HEK293 (cell line): Measurements from ENCODE around the gene FLNC.

Source experiments
- CTCF ChIA-PET: fragments of 350-600 bp; formaldehyde crosslinking; extraction: SDS; loops from one replicate; lab custom pipeline; 2021; ENCODE audit warnings: antibody characterized with exemption; lab: Yijun Ruan, JAX
- POLR2A ChIA-PET: fragments of 300-600 bp; formaldehyde crosslinking; extraction: SDS; loops from one replicate; lab custom pipeline; 2020; ENCODE audit warnings: antibody characterized with exemption, inconsistent platforms; lab: Yijun Ruan, JAX
- H3K27ac ChIP-seq: fragments of 200-500 bp; sonication (Bioruptor generic); 2 replicates; pipeline ENCODE4 v1.5.1; 2014; ENCODE audit warnings: low read depth, low read length, control low read depth, inconsistent platforms; ENCODE audit errors: extremely low read depth
- H3K36me3 ChIP-seq, 2 experiments: fragments of 200-500 bp in 1 of 2; sonication (Bioruptor generic) in 1 of 2; 1 replicate in 1 of 2; 2 replicates in 1 of 2; pipeline ENCODE4 v1.5.1; 2014 to 2017; ENCODE audit warnings: inconsistent platforms in 2 of 2, low read length in 2 of 2; ENCODE audit not compliant: control insufficient read depth in 2 of 2, insufficient read depth in 1 of 2
- H3K4me1 ChIP-seq: fragments of 200-500 bp; sonication (Bioruptor generic); 2 replicates; pipeline ENCODE4 v1.5.1; 2014; ENCODE audit warnings: mild to moderate bottlenecking, low read length, inconsistent platforms; ENCODE audit not compliant: control insufficient read depth, insufficient read depth
- H3K4me3 ChIP-seq: 2 replicates; pipeline ENCODE4 v1.5.1; 2011; ENCODE audit warnings: low read depth, mild to moderate bottlenecking, control low read depth, low read length, moderate library complexity
- H3K9me3 ChIP-seq: fragments of 200-500 bp; sonication (Bioruptor generic); 2 replicates; pipeline ENCODE4 v1.5.1; 2014; ENCODE audit warnings: low read depth, low read length, inconsistent platforms; ENCODE audit not compliant: control insufficient read depth, insufficient read depth
- CTCF ChIP-seq: fragments of 450-650 bp; formaldehyde crosslinking; IDR thresholded peaks from 2 replicates; pipeline ENCODE4 v1.5.1; 2016; ENCODE audit warnings: missing biosample characterization, missing genetic modification characterization
- KLF1 ChIP-seq: fragments of 450-650 bp; formaldehyde crosslinking; IDR thresholded peaks from 2 replicates; pipeline ENCODE4 v1.5.1; 2016; ENCODE audit warnings: missing biosample characterization, missing genetic modification characterization
- KLF16 ChIP-seq: fragments of 450-650 bp; formaldehyde crosslinking; IDR thresholded peaks from 2 replicates; pipeline ENCODE4 v1.5.1; 2017; ENCODE audit warnings: missing biosample characterization, missing genetic modification characterization
- KLF8 ChIP-seq: fragments of 450-650 bp; formaldehyde crosslinking; IDR thresholded peaks from 2 replicates; pipeline ENCODE4 v1.5.1; 2016; ENCODE audit warnings: missing biosample characterization, missing genetic modification characterization
- PRDM1 ChIP-seq: fragments of 450-650 bp; formaldehyde crosslinking; IDR thresholded peaks from 2 replicates; pipeline ENCODE4; 2016; ENCODE audit warnings: missing biosample characterization, missing genetic modification characterization
- SCRT2 ChIP-seq: fragments of 450-650 bp; formaldehyde crosslinking; IDR thresholded peaks from 2 replicates; pipeline ENCODE4 v1.5.1; 2016; ENCODE audit warnings: missing biosample characterization, missing genetic modification characterization
- SETDB1 ChIP-seq: IDR thresholded peaks from one replicate; pipeline ENCODE4 v1.6.1; 2017; ENCODE audit warnings: mild to moderate bottlenecking, low read length, moderate library complexity, mixed read lengths; ENCODE audit not compliant: insufficient read length
- ZBTB44 ChIP-seq: fragments of 450-650 bp; IDR thresholded peaks from 2 replicates; pipeline ENCODE4 v1.5.1; 2018; ENCODE audit warnings: missing biosample characterization, mild to moderate bottlenecking, missing genetic modification characterization
- ZIC2 ChIP-seq: fragments of 450-650 bp; formaldehyde crosslinking; IDR thresholded peaks from 2 replicates; pipeline ENCODE4 v1.5.1; 2016; ENCODE audit warnings: missing biosample characterization, missing genetic modification characterization
- ZNF133 ChIP-seq: fragments of 450-650 bp; formaldehyde crosslinking; IDR thresholded peaks from 2 replicates; pipeline ENCODE4 v1.5.1; 2016; ENCODE audit warnings: missing biosample characterization, missing genetic modification characterization
- ZNF140 ChIP-seq: fragments of 450-650 bp; formaldehyde crosslinking; IDR thresholded peaks from 2 replicates; pipeline ENCODE4 v1.5.1; 2016; ENCODE audit warnings: missing biosample characterization, missing genetic modification characterization
- ZNF266 ChIP-seq: fragments of 450-650 bp; formaldehyde crosslinking; IDR thresholded peaks from 2 replicates; pipeline ENCODE4 v1.5.1; 2016; ENCODE audit warnings: missing biosample characterization, missing genetic modification characterization, low read depth
- ZNF280D ChIP-seq: fragments of 450-650 bp; formaldehyde crosslinking; IDR thresholded peaks from 2 replicates; pipeline ENCODE4 v1.5.1; 2016; ENCODE audit warnings: missing biosample characterization, missing genetic modification characterization
- ZNF311 ChIP-seq: fragments of 450-650 bp; formaldehyde crosslinking; IDR thresholded peaks from 2 replicates; pipeline ENCODE4 v1.5.1; 2017; ENCODE audit warnings: missing biosample characterization, missing genetic modification characterization, borderline replicate concordance
- ZNF350 ChIP-seq: fragments of 450-650 bp; formaldehyde crosslinking; IDR thresholded peaks from 2 replicates; pipeline ENCODE4 v1.5.0; 2017; ENCODE audit warnings: missing biosample characterization, mild to moderate bottlenecking, missing genetic modification characterization
- ZNF354C ChIP-seq: fragments of 450-650 bp; formaldehyde crosslinking; IDR thresholded peaks from 2 replicates; pipeline ENCODE4 v1.5.1; 2016; ENCODE audit warnings: missing biosample characterization, missing genetic modification characterization, low read depth, borderline replicate concordance
- ZNF548 ChIP-seq: fragments of 450-650 bp; formaldehyde crosslinking; IDR thresholded peaks from 2 replicates; pipeline ENCODE4 v1.5.1; 2016; ENCODE audit warnings: missing biosample characterization, missing genetic modification characterization
- ZNF600 ChIP-seq: fragments of 450-650 bp; formaldehyde crosslinking; IDR thresholded peaks from 2 replicates; pipeline ENCODE4 v1.5.1; 2016; ENCODE audit warnings: missing biosample characterization, missing genetic modification characterization
- ZNF692 ChIP-seq: fragments of 450-650 bp; formaldehyde crosslinking; IDR thresholded peaks from 2 replicates; pipeline ENCODE4 v1.5.1; 2016; ENCODE audit warnings: missing biosample characterization, missing genetic modification characterization
- ZNF747 ChIP-seq: fragments of 450-650 bp; formaldehyde crosslinking; IDR thresholded peaks from 2 replicates; pipeline ENCODE4 v1.5.1; 2016; ENCODE audit warnings: missing biosample characterization, missing genetic modification characterization
- ZSCAN16 ChIP-seq: fragments of 450-650 bp; formaldehyde crosslinking; IDR thresholded peaks from 2 replicates; pipeline ENCODE4 v1.5.1; 2016; ENCODE audit warnings: missing biosample characterization, missing genetic modification characterization
- ZSCAN18 ChIP-seq: fragments of 450-650 bp; formaldehyde crosslinking; IDR thresholded peaks from 2 replicates; pipeline ENCODE4 v1.5.1; 2016; ENCODE audit warnings: missing biosample characterization, missing genetic modification characterization

Gene FLNC

GRCh38 chr7:128849804-128850490 is 19.7 kb downstream of the FLNC start (continued):
- TF ChIP-seq ZSCAN16 (tag by site-specific recombination), result no peak
- TF ChIP-seq CTCF (tag by site-specific recombination), result no peak

GRCh38 chr7:128852537-128853254 is 22.5 kb downstream of the FLNC start:
- H3K4me1 ChIP-seq, result no peaks in the 10 kb centered on the region
- CTCF ChIA-PET, result interaction anchor here (0.7 kb wide), 1 partner anchor 12 kb away, joined by 4 read pairs; no protein-coding TSS in a partner anchor
- TF ChIP-seq ZNF354C (no peak), PRDM1 (tag by site-specific recombination) (0 out of 2 replicates have a peak, but pooled peaks have one; percentile 39), ZIC2 (tag by site-specific recombination) (0 out of 2 replicates have a peak, but pooled peaks have one; percentile 8), KLF1 (tag by site-specific recombination) (no peak), ZNF133 (tag by site-specific recombination) (no peak), ZNF692 (tag by site-specific recombination) (0 out of 2 replicates have a peak, but pooled peaks have one; percentile 27), ZNF548 (tag by site-specific recombination) (no peak)
- peaks cover 0 to 91% of the 10 kb centered on the region in 2 experiments; a peak in 1 of 3 replicates for H3K36me3 ChIP-seq
- POLR2A ChIA-PET, result no interaction called here
- no peak overlapping the region for H3K4me3 ChIP-seq
- no peak overlapping the region for H3K27ac ChIP-seq
- no peaks in the 10 kb centered on the region for H3K9me3 ChIP-seq

GRCh38 chr7:128853799-128854198 is 23.6 kb downstream of the FLNC start:
- CTCF ChIA-PET, result no interaction called here
- H3K27ac ChIP-seq, result no peak overlapping the region
- H3K36me3 ChIP-seq, result peaks cover 0 to 86% of the 10 kb centered on the region in 2 experiments; a peak in 1 of 3 replicates

More at GRCh38 chr7:128853799-128854198, 23.6 kb downstream of the FLNC start:
- POLR2A ChIA-PET, result no interaction called here
- no peak overlapping the region for H3K4me3 ChIP-seq
- H3K4me1 ChIP-seq, result no peaks in the 10 kb centered on the region
- no peaks in the 10 kb centered on the region for H3K9me3 ChIP-seq
- TF ChIP-seq ZNF747, result no peak
- TF ChIP-seq ZNF350, result no peak
- TF ChIP-seq SCRT2 (tag by site-specific recombination), result no peak
- TF ChIP-seq ZNF140 (tag by site-specific recombination), result no peak
- no peak for TF ChIP-seq ZBTB44 (tag by site-specific recombination)
- no peak for TF ChIP-seq KLF8
- no peak for TF ChIP-seq SETDB1
- no peak for TF ChIP-seq ZSCAN18
- no peak for TF ChIP-seq KLF16 (tag by site-specific recombination)
- TF ChIP-seq ZNF311 (tag by site-specific recombination), result no peak
- no peak for TF ChIP-seq ZNF600 (tag by site-specific recombination)
- TF ChIP-seq ZNF280D, result no peak
- TF ChIP-seq ZNF266 (tag by site-specific recombination), result no peak
